CD14-positive monocyte (primary cell): Measurements from ENCODE around the gene GRN. TPM values are rescaled to one million over a fixed set of nuclear protein-coding genes. Genes with fewer than 3 reads are reported as not detected.

ENCODE experiments used
- DNase-seq, 3 donors: peaks; one replicate each; pipeline ENCODE4 v3.0.0-alpha.2; 2011 to 2022
- H2AFZ ChIP-seq: 2 replicates; pipeline ENCODE4 v1.6.0; 2012; ENCODE audit warnings: mild to moderate bottlenecking, low read depth, low read length, inconsistent platforms; ENCODE audit not compliant: insufficient read depth, poor library complexity, severe bottlenecking
- H3K27ac ChIP-seq, 2 donors: 1 replicate in 1 of 2; 2 replicates in 1 of 2; pipeline ENCODE4 v1.5.1; 2012 to 2013; ENCODE audit warnings: low read length in 2 of 2, control low read depth in 1 of 2, inconsistent platforms in 1 of 2, low read depth in 1 of 2, mild to moderate bottlenecking in 1 of 2
- H3K27me3 ChIP-seq, 2 donors: one replicate each; pipeline versions ENCODE4 v1.6.0 to v1.6.1; 2011 to 2013; ENCODE audit warnings: low read length in 2 of 2; ENCODE audit not compliant: control insufficient read depth in 2 of 2, insufficient read depth in 2 of 2
- H3K36me3 ChIP-seq, 2 donors: replicated peaks in 1 of 2; 1 replicate in 1 of 2; 2 replicates in 1 of 2; pipeline versions ENCODE4 v1.5.1 to v1.6.1; 2012 to 2013; ENCODE audit warnings: low read length in 2 of 2, control low read depth in 1 of 2, inconsistent platforms in 1 of 2, mild to moderate bottlenecking in 1 of 2; ENCODE audit not compliant: insufficient read depth in 2 of 2, control insufficient read depth in 1 of 2
- H3K4me1 ChIP-seq, 2 donors: 1 replicate in 1 of 2; 2 replicates in 1 of 2; pipeline versions ENCODE4 v1.5.1 to v1.6.1; 2012 to 2013; ENCODE audit warnings: low read length in 2 of 2, control low read depth in 1 of 2, inconsistent platforms in 1 of 2, mild to moderate bottlenecking in 1 of 2, moderate library complexity in 1 of 2; ENCODE audit not compliant: insufficient read depth in 2 of 2, control insufficient read depth in 1 of 2
- H3K4me2 ChIP-seq: replicated peaks from 2 replicates; pipeline ENCODE3; 2012; ENCODE audit warnings: low read length, moderate library complexity, mild to moderate bottlenecking; ENCODE audit not compliant: poor library complexity, severe bottlenecking; ENCODE audit errors: extremely low read depth
- H3K4me3 ChIP-seq, 3 experiments: fragments of 200-600 bp in 1 of 3; sonication (generic) in 1 of 3; replicated peaks in 1 of 3; 1 replicate in 2 of 3; 2 replicates in 1 of 3; pipeline ENCODE4 v1.5.1; 2011 to 2013; ENCODE audit warnings: low read length in 3 of 3, mild to moderate bottlenecking in 3 of 3, control low read depth in 2 of 3, low read depth in 2 of 3, inconsistent platforms in 1 of 3, moderate library complexity in 1 of 3
- H3K79me2 ChIP-seq: 2 replicates; pipeline ENCODE4 v1.6.0; 2012; ENCODE audit warnings: mild to moderate bottlenecking, control low read depth, inconsistent platforms, low read length, moderate library complexity; ENCODE audit not compliant: insufficient read depth
- H3K9ac ChIP-seq: 2 replicates; pipeline ENCODE4 v1.6.0; 2017; ENCODE audit warnings: low read length, mild to moderate bottlenecking; ENCODE audit not compliant: insufficient read depth, poor library complexity, severe bottlenecking
- H3K9me3 ChIP-seq, 2 donors: replicated peaks in 1 of 2; 1 replicate in 1 of 2; 2 replicates in 1 of 2; pipeline versions ENCODE4 v1.5.1 to v1.6.1; 2012 to 2013; ENCODE audit warnings: low read length in 2 of 2, control low read depth in 1 of 2; ENCODE audit not compliant: control insufficient read depth in 1 of 2, insufficient read depth in 1 of 2
- H4K20me1 ChIP-seq: 2 replicates; pipeline ENCODE4 v1.6.0; 2012; ENCODE audit warnings: mild to moderate bottlenecking, low read length, control low read depth, moderate library complexity; ENCODE audit not compliant: insufficient read depth
- H3K27ac Mint-ChIP-seq, 7 donors: one replicate each; pipeline ENCODE4 v1.8.0; 2020; ENCODE audit warnings: mild to moderate bottlenecking in 7 of 7, mixed read lengths in 7 of 7, moderate library complexity in 6 of 7, inconsistent platforms in 2 of 7
- H3K27me3 Mint-ChIP-seq, 3 donors: one replicate each; pipeline ENCODE4 v1.8.0; 2021 to 2022; ENCODE audit warnings: low read depth in 3 of 3, mild to moderate bottlenecking in 3 of 3, mixed read lengths in 3 of 3, moderate library complexity in 3 of 3, inconsistent platforms in 1 of 3
- H3K36me3 Mint-ChIP-seq, 2 donors: one replicate each; pipeline ENCODE4 v1.8.0; 2020; ENCODE audit warnings: mixed read lengths in 2 of 2, inconsistent platforms in 1 of 2, mild to moderate bottlenecking in 1 of 2
- H3K4me1 Mint-ChIP-seq: one replicate; pipeline ENCODE4 v1.8.0; 2020; ENCODE audit warnings: mild to moderate bottlenecking, mixed read lengths
- H3K4me3 Mint-ChIP-seq, 2 donors: one replicate each; pipeline ENCODE4 v1.8.0; 2020; ENCODE audit warnings: mild to moderate bottlenecking in 2 of 2, mixed read lengths in 2 of 2, moderate library complexity in 1 of 2
- H3K9me3 Mint-ChIP-seq, 7 donors: one replicate each; pipeline ENCODE4 v1.8.0; 2020 to 2022; ENCODE audit warnings: mixed read lengths in 7 of 7, mild to moderate bottlenecking in 6 of 7, moderate library complexity in 6 of 7, inconsistent platforms in 2 of 7
- WGBS: methylation state at CpG from one replicate; pipeline ENCODE4 v1.1.5; 2013; ENCODE audit warnings: missing lambda C conversion rate; ENCODE audit not compliant: insufficient coverage; 5-methylcytosine and 5-hydroxymethylcytosine counted together
- intact Hi-C, 2 donors: fragments of 100-400 bp; cut with micrococcal nuclease; formaldehyde crosslinking; loops; one replicate each; pipeline versions ENCODE4 v1.15.0 to v1.15.1; 2023
- polyA plus RNA-seq, 3 donors: library from polyadenylated mRNA; depleted of rRNA in 1 of 3; unstranded in 2 of 3; stranded (reverse) in 1 of 3; fragments of 300-500 nt in 2 of 3; fragments of >200 nt in 1 of 3; fragmentation: Illumina TruSeq in 2 of 3; gene quantifications; 1 replicate in 2 of 3; 2 replicates in 1 of 3; pipeline ENCODE4 v1.2.3, GENCODE V29; 2012 to 2021
- TF ChIP-seq, protein P1 (sequence below): fragments of 200-600 bp; IDR thresholded peaks from one replicate; pipeline ENCODE4 v1.8.0; 2022; ENCODE audit warnings: antibody characterized with exemption, mild to moderate bottlenecking

GRN gene
- polyA plus RNA-seq, 3 donors = 1,303 to 1,960 (median 1,361) TPM

DNA sequence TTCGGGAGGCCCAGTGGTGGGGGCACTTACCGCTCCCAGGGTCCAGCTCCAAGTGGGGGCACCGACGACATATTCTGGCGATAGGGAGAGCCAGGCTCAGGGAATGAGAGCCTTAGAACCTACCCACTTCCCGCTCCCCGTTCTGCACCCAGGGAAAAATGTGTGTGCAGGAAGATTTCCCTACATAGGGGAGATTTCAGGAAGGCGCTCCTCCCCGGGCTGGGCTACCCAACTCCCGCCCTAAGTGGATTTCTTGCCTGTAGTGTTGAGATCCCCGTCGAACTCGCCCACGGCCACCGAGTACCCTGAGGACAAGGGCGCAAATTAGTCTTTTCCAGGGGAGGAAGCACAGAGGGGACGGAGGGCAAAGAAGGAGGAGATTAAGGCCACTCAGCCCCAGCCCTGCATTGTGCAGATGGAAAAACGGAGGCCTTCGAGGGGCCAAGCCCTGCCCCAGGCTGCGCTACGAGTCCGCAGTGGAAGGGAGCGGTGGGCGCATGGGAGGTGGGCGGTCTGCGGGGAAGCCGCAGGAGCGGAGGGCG is 39.2 kb downstream of the GRN start:
- H3K27ac ChIP-seq = no peak overlapping the region
- no peak overlapping the region for H3K27ac Mint-ChIP-seq
- peaks cover 0 to 4% of the 10 kb centered on the region in 2 donors for H3K36me3 Mint-ChIP-seq
- peaks cover 3 to 35% of the 10 kb centered on the region in 2 donors for H3K27me3 ChIP-seq
- H3K79me2 ChIP-seq = no peaks in the 10 kb centered on the region
- peak overlapping the region; percentile 93 for H3K4me2 ChIP-seq
- H3K9ac ChIP-seq = peak overlapping the region; percentile 46
- H3K9me3 Mint-ChIP-seq = peaks cover 0 to under 1% (median 0%) of the 10 kb centered on the region in 7 donors
- no peaks in the 10 kb centered on the region for H3K36me3 ChIP-seq
- DNase-seq = no peak
- H3K9me3 ChIP-seq = no peaks in the 10 kb centered on the region
- 75% methylated on average over 22 of the region's 29 CpGs for WGBS
- H3K4me1 ChIP-seq = peaks cover 16 to 18% of the 10 kb centered on the region in 2 donors
- TF ChIP-seq, protein P1, sequence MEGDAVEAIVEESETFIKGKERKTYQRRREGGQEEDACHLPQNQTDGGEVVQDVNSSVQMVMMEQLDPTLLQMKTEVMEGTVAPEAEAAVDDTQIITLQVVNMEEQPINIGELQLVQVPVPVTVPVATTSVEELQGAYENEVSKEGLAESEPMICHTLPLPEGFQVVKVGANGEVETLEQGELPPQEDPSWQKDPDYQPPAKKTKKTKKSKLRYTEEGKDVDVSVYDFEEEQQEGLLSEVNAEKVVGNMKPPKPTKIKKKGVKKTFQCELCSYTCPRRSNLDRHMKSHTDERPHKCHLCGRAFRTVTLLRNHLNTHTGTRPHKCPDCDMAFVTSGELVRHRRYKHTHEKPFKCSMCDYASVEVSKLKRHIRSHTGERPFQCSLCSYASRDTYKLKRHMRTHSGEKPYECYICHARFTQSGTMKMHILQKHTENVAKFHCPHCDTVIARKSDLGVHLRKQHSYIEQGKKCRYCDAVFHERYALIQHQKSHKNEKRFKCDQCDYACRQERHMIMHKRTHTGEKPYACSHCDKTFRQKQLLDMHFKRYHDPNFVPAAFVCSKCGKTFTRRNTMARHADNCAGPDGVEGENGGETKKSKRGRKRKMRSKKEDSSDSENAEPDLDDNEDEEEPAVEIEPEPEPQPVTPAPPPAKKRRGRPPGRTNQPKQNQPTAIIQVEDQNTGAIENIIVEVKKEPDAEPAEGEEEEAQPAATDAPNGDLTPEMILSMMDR = no peak
- peak overlapping the region in 1 of 3 experiments; percentile 82 for H3K4me3 ChIP-seq
- peak overlapping the region; percentile 7 to 90 for H3K4me3 Mint-ChIP-seq
- intact Hi-C loops = no loop called here
- peaks cover 20% of the 10 kb centered on the region for H3K4me1 Mint-ChIP-seq
- peaks cover 34 to 48% (median 38%) of the 10 kb centered on the region in 3 donors for H3K27me3 Mint-ChIP-seq
- H4K20me1 ChIP-seq = no peaks in the 10 kb centered on the region
- peak overlapping the region; percentile 90 for H2AFZ ChIP-seq

DNA sequence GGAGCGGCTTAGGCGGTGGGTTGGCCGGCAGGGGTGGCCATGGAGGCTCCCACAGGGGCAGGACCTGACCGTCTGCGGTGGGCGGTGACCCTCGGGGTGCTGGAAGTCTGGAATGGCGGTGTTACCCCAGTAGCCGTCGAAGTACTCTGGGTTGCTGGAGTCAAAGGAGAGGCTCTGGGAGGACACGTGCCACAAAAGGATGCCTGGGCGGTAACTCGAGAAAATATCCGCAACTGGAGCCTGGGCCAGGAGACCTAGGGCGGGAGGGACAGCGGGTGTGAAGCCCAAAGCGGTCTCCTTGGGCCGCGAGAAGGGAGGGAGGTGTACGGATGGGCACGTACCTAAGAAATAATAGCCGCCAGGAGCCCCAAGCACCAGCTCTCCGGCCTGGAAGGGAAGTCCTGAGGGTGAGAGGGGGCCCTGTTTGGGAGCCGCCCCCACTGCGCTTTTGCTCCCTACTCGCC is 39.8 kb downstream of the GRN start:
- Mint-ChIP-seq H3K27me3 (peaks cover 34 to 48% (median 38%) of the 10 kb centered on the region in 3 donors), H3K27ac (peak overlapping the region in 1 of 7 donors; percentile 10), H3K4me3 (peak overlapping the region; percentile 81 to 90), H3K4me1 (peaks cover 25% of the 10 kb centered on the region), H3K36me3 (peaks cover 0 to 4% of the 10 kb centered on the region in 2 donors), H3K9me3 (peaks cover 0 to 2% (median 0%) of the 10 kb centered on the region in 7 donors)
- Histone ChIP-seq H3K79me2 (no peaks in the 10 kb centered on the region), H3K27me3 (peaks cover 3 to 35% of the 10 kb centered on the region in 2 donors), H3K9ac (peak overlapping the region; percentile 46), H3K27ac (no peak overlapping the region), H4K20me1 (no peaks in the 10 kb centered on the region), H3K36me3 (no peaks in the 10 kb centered on the region), H3K4me1 (peaks cover 21 to 23% of the 10 kb centered on the region in 2 donors), H3K4me3 (peak overlapping the region; percentile 45 to 82 (median 47)), H2AFZ (peak overlapping the region; percentile 90), H3K4me2 (peak overlapping the region; percentile 93), H3K9me3 (no peaks in the 10 kb centered on the region)
- 10% methylated on average over 23 of the region's 26 CpGs for WGBS
- no peak for DNase-seq
- intact Hi-C loops = no loop called here
- TF ChIP-seq, protein P1 = no peak
